Right atrium auricular region (tissue), 2 donors: ENCODE data around the gene LRRN3. TPM values are rescaled to one million over a fixed set of nuclear protein-coding genes. Genes with fewer than 3 reads are reported as not detected.

ENCODE experiments used
- DNase-seq: peaks from one replicate; pipeline ENCODE4 v3.0.0-alpha.2; 2019; ENCODE audit warnings: low spot score
- H3K27ac ChIP-seq, 2 donors: fragments of 200-600 bp; sonication (generic); 1 replicate in 1 of 2; 2 replicates in 1 of 2; pipeline ENCODE4 v1.5.1; 2016 to 2019
- H3K27me3 ChIP-seq, 2 donors: fragments of 200-600 bp; sonication (generic); one replicate each; pipeline versions ENCODE4 v1.5.1 to v1.6.0; 2017 to 2019
- H3K36me3 ChIP-seq: fragments of 200-600 bp; sonication (generic); one replicate; pipeline ENCODE4 v1.5.1; 2016
- H3K4me1 ChIP-seq, 2 donors: fragments of 200-600 bp; sonication (generic); one replicate each; pipeline versions ENCODE4 v1.5.1 to v1.6.0; 2017 to 2019
- H3K4me3 ChIP-seq, 2 donors: fragments of 200-600 bp; sonication (generic); 1 replicate in 1 of 2; 2 replicates in 1 of 2; pipeline ENCODE4 v1.5.1; 2017 to 2019; ENCODE audit warnings: mild to moderate bottlenecking in 1 of 2, moderate library complexity in 1 of 2
- H3K9me3 ChIP-seq, 2 donors: fragments of 200-600 bp; sonication (generic); one replicate each; pipeline ENCODE4 v1.5.1; 2019
- CTCF ChIP-seq, 2 donors: fragments of 200-600 bp; sonication (generic); IDR thresholded peaks; one replicate each; pipeline ENCODE4 v1.5.1; 2019; ENCODE audit warnings: antibody characterized with exemption in 2 of 2
- total RNA-seq, 2 donors: library from RNA; depleted of rRNA; stranded (reverse); fragments of >200 nt; gene quantifications; one replicate each; pipeline ENCODE4 v1.1.0, GENCODE V29; 2016

Gene LRRN3
- total RNA-seq, 2 donors from 2014 or later = 6.6 to 66.7 TPM

- Histone ChIP-seq H3K4me1 (no peaks in the 10 kb centered on the region), H3K9me3 (no peaks in the 10 kb centered on the region), H3K4me3 (no peak overlapping the region), H3K27me3 (no peaks in the 10 kb centered on the region), H3K27ac (no peak overlapping the region), H3K36me3 (no peaks in the 10 kb centered on the region)
- no peak for TF ChIP-seq CTCF (IDR thresholded peaks at IDR 0.05)
- DNase-seq = no peak
Measured at GRCh38 chr7:111080495-111081105, 10.3 kb upstream of the LRRN3 start.

GRCh38 chr7:111081546-111082267 is 9.2 kb upstream of the LRRN3 start:
- TF ChIP-seq CTCF (IDR thresholded peaks at IDR 0.05) = no peak
- H3K4me3 ChIP-seq = no peak overlapping the region
- H3K27me3 ChIP-seq = no peaks in the 10 kb centered on the region
- H3K9me3 ChIP-seq = no peaks in the 10 kb centered on the region
- no peaks in the 10 kb centered on the region for H3K36me3 ChIP-seq
- no peak for DNase-seq
- H3K27ac ChIP-seq = no peak overlapping the region
- H3K4me1 ChIP-seq = no peaks in the 10 kb centered on the region

GRCh38 chr7:111082351-111082750 is 8.6 kb upstream of the LRRN3 start:
- no peak overlapping the region for H3K4me3 ChIP-seq
- H3K27ac ChIP-seq = no peak overlapping the region
- H3K27me3 ChIP-seq = no peaks in the 10 kb centered on the region
- no peaks in the 10 kb centered on the region for H3K9me3 ChIP-seq
- no peaks in the 10 kb centered on the region for H3K4me1 ChIP-seq
- TF ChIP-seq CTCF (IDR thresholded peaks at IDR 0.05) = no peak
- DNase-seq = no peak
- H3K36me3 ChIP-seq = no peaks in the 10 kb centered on the region

- no peak for DNase-seq
- no peak for TF ChIP-seq CTCF (IDR thresholded peaks at IDR 0.05)
- H3K9me3 ChIP-seq = no peaks in the 10 kb centered on the region
- H3K27me3 ChIP-seq = no peaks in the 10 kb centered on the region
- H3K36me3 ChIP-seq = no peaks in the 10 kb centered on the region
- no peak overlapping the region for H3K27ac ChIP-seq
- no peak overlapping the region for H3K4me3 ChIP-seq
- no peaks in the 10 kb centered on the region for H3K4me1 ChIP-seq
Measured at GRCh38 chr7:111083413-111083812, 7.5 kb upstream of the LRRN3 start.

GRCh38 chr7:111085356-111085755 is 5.6 kb upstream of the LRRN3 start:
- Histone ChIP-seq H3K27ac (no peak overlapping the region), H3K9me3 (no peaks in the 10 kb centered on the region), H3K36me3 (no peaks in the 10 kb centered on the region), H3K27me3 (no peaks in the 10 kb centered on the region), H3K4me3 (no peak overlapping the region), H3K4me1 (peaks cover 0 to 5% of the 10 kb centered on the region in 2 donors)
- DNase-seq = no peak
- no peak for TF ChIP-seq CTCF (IDR thresholded peaks at IDR 0.05)
